ENCODE data around the gene RPGRIP1. TPM values are rescaled to one million over a fixed set of nuclear protein-coding genes. Genes with fewer than 3 reads are reported as not detected.

RPGRIP1 gene
- polyA plus RNA-seq, 1 of the 3 experiments (the other 2 are of a cell fraction) = not detected

DNA sequence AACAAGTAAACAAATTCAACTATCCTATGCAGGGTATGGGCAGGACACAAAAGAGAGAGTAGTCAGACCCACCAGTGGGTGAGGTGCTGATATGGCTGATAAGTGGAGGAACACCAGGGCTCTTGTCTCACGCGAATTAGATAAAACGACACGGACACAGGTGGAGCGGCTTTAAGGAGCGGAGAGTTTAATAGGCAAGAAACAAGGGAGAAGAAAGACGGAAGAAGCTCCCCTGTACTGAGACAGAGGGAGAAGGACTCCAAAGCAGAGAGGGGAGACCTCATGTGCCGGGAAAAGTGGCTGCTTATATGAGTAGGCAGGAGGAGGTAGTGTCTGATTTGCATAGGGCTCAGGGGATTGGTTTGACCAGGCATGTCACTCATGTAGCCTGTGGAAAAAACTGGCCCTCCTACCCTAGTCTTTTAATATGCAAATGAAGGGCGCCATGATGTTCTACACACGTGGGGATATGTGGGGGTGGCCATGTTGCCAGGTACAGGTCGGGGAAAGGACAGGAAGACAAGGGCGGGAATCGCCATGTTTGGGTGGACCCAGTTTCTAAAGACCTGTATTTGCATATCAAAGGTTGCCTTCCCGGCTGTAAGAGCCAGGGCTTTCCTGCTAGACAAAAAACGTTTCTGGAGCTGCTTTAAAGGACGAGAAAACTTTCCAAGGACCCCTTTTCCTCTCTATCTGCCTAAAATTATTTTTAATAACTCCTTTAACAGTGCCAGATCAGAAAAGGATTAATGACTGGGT lies 28.8 kb downstream of the RPGRIP1 start:
- Histone ChIP-seq H3K4me3 (ENCODE audit: low read depth in 2 of 2, low read length in 1 of 2) (no peak overlapping the region), H3K79me2 (ENCODE audit: insufficient read depth) (no peaks in the 10 kb centered on the region), H3K4me2 (no peak overlapping the region), H3K9me3 (no peaks in the 10 kb centered on the region), H3K9me2 (no peaks in the 10 kb centered on the region), H3K27ac (ENCODE audit: low read depth in 2 of 2, low read length in 1 of 2) (no peak overlapping the region), H3F3A (replicated peaks; ENCODE audit: insufficient read depth) (no peaks in the 10 kb centered on the region), H3K27me3 (ENCODE audit: insufficient read depth) (peaks cover 15% of the 10 kb centered on the region; the same call in 1 of the 2 replicates), H2AFZ (ENCODE audit: low read depth) (0 out of 2 replicates have a peak overlapping the region, but pooled peaks have one; percentile 56), H3K9ac (no peak overlapping the region), H3K4me1 (ENCODE audit: control insufficient read depth in 1 of 2, insufficient read depth in 2 of 2, low read depth in 1 of 2, low read length in 1 of 2) (no peaks in the 10 kb centered on the region; a peak in 1 of 4 replicates), H4K20me1 (ENCODE audit: insufficient read depth) (no peaks in the 10 kb centered on the region), H3K36me3 (replicated peaks in 1 of 2; ENCODE audit: control insufficient read depth in 1 of 2, insufficient read depth in 2 of 2, low read length in 1 of 2) (no peaks in the 10 kb centered on the region)
- WGBS (ENCODE audit: low lambda C conversion rate) = 56% methylated on average over 16 of the region's 16 CpGs
- POLR2A ChIA-PET = no interaction called here
- CTCF ChIA-PET = no interaction called here
- TF ChIP-seq YY1 (IDR thresholded peaks at IDR 0.05; ENCODE audit: low read depth) = no peak
- TF ChIP-seq RCOR1 (IDR thresholded peaks at IDR 0.05; ENCODE audit: low read length) = no peak
- TF ChIP-seq SMC3 (IDR thresholded peaks at IDR 0.05; ENCODE audit: low read depth, low read length) = no peak
- no peak for DNase-seq

DNA sequence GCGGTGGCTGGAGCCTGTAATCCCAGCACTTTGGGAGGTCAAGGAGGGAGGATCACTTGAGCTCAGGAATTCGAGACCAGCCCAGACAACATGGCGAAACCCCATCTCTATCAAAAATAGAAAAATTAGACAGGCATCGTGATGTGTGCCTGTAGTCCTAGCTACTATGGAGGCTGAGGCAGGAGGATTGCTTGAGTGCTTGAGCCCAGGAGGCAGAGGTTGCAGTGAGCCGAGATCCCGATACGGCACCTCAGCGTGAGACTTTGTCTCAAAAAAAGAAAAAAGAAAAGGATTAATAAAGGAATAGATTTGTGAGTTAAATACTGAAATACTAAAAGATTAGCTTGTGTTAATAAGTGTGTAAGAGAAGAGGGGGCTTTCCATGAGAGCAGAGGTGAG lies 29.4 kb downstream of the RPGRIP1 start:
- Histone ChIP-seq H3K4me3 (ENCODE audit: low read depth in 2 of 2, low read length in 1 of 2) (no peak overlapping the region), H3K4me2 (no peak overlapping the region)

More for the DNA sequence above, 29.4 kb downstream of the RPGRIP1 start:
- no peaks in the 10 kb centered on the region for H3K9me3 ChIP-seq
- H2AFZ ChIP-seq (ENCODE audit: low read depth) = 0 out of 2 replicates have a peak overlapping the region, but pooled peaks have one; percentile 56
- H4K20me1 ChIP-seq (ENCODE audit: insufficient read depth) = no peaks in the 10 kb centered on the region
- CTCF ChIA-PET = no interaction called here
- no peaks in the 10 kb centered on the region for H3F3A ChIP-seq (replicated peaks; ENCODE audit: insufficient read depth)
- TF ChIP-seq, protein P1, sequence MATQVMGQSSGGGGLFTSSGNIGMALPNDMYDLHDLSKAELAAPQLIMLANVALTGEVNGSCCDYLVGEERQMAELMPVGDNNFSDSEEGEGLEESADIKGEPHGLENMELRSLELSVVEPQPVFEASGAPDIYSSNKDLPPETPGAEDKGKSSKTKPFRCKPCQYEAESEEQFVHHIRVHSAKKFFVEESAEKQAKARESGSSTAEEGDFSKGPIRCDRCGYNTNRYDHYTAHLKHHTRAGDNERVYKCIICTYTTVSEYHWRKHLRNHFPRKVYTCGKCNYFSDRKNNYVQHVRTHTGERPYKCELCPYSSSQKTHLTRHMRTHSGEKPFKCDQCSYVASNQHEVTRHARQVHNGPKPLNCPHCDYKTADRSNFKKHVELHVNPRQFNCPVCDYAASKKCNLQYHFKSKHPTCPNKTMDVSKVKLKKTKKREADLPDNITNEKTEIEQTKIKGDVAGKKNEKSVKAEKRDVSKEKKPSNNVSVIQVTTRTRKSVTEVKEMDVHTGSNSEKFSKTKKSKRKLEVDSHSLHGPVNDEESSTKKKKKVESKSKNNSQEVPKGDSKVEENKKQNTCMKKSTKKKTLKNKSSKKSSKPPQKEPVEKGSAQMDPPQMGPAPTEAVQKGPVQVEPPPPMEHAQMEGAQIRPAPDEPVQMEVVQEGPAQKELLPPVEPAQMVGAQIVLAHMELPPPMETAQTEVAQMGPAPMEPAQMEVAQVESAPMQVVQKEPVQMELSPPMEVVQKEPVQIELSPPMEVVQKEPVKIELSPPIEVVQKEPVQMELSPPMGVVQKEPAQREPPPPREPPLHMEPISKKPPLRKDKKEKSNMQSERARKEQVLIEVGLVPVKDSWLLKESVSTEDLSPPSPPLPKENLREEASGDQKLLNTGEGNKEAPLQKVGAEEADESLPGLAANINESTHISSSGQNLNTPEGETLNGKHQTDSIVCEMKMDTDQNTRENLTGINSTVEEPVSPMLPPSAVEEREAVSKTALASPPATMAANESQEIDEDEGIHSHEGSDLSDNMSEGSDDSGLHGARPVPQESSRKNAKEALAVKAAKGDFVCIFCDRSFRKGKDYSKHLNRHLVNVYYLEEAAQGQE (IDR thresholded peaks at IDR 0.05; ENCODE audit: low read depth, low read length) = no peak
- TF ChIP-seq FOXJ3 (CRISPR knock-in tag; IDR thresholded peaks at IDR 0.05) = no peak
- no peak for TF ChIP-seq CHD2 (IDR thresholded peaks at IDR 0.05; ENCODE audit: low read length, partially characterized antibody)
- TF ChIP-seq RFX5 (IDR thresholded peaks at IDR 0.05; ENCODE audit: low read length) = no peak
- TF ChIP-seq, protein P2, sequence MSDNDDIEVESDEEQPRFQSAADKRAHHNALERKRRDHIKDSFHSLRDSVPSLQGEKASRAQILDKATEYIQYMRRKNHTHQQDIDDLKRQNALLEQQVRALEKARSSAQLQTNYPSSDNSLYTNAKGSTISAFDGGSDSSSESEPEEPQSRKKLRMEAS (IDR thresholded peaks at IDR 0.05; ENCODE audit: low read depth) = no peak
- TF ChIP-seq MXI1 (IDR thresholded peaks at IDR 0.05; ENCODE audit: low read depth, low read length) = no peak
- no peak for TF ChIP-seq ELF1 (IDR thresholded peaks at IDR 0.05)
- TF ChIP-seq, protein P3, sequence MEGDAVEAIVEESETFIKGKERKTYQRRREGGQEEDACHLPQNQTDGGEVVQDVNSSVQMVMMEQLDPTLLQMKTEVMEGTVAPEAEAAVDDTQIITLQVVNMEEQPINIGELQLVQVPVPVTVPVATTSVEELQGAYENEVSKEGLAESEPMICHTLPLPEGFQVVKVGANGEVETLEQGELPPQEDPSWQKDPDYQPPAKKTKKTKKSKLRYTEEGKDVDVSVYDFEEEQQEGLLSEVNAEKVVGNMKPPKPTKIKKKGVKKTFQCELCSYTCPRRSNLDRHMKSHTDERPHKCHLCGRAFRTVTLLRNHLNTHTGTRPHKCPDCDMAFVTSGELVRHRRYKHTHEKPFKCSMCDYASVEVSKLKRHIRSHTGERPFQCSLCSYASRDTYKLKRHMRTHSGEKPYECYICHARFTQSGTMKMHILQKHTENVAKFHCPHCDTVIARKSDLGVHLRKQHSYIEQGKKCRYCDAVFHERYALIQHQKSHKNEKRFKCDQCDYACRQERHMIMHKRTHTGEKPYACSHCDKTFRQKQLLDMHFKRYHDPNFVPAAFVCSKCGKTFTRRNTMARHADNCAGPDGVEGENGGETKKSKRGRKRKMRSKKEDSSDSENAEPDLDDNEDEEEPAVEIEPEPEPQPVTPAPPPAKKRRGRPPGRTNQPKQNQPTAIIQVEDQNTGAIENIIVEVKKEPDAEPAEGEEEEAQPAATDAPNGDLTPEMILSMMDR (IDR thresholded peaks at IDR 0.05) = no peak
- TF ChIP-seq GATA2 (CRISPR knock-in tag; IDR thresholded peaks at IDR 0.05) = no peak
- TF ChIP-seq EZH2phosphoT487 (IDR thresholded peaks at IDR 0.05; ENCODE audit: borderline replicate concordance, low read depth) = no peak
- TF ChIP-seq FOSL2 (IDR thresholded peaks at IDR 0.05; ENCODE audit: borderline replicate concordance, low read depth) = no peak
- TF ChIP-seq TAF1 (IDR thresholded peaks at IDR 0.05; ENCODE audit: borderline replicate concordance, low read depth, low read length) = no peak
- TF ChIP-seq NRF1 (IDR thresholded peaks at IDR 0.05; ENCODE audit: low read depth, low read length) = no peak
- H3K27ac ChIP-seq (ENCODE audit: low read depth in 2 of 2, low read length in 1 of 2) = no peak overlapping the region
- H3K36me3 ChIP-seq (replicated peaks in 1 of 2; ENCODE audit: control insufficient read depth in 1 of 2, insufficient read depth in 2 of 2, low read length in 1 of 2) = no peaks in the 10 kb centered on the region
- H3K4me1 ChIP-seq (ENCODE audit: control insufficient read depth in 1 of 2, insufficient read depth in 2 of 2, low read depth in 1 of 2, low read length in 1 of 2) = no peaks in the 10 kb centered on the region; a peak in 1 of 4 replicates
- peaks cover 15% of the 10 kb centered on the region; the same call in 1 of the 2 replicates for H3K27me3 ChIP-seq (ENCODE audit: insufficient read depth)
- H3K79me2 ChIP-seq (ENCODE audit: insufficient read depth) = no peaks in the 10 kb centered on the region
- H3K9ac ChIP-seq = no peak overlapping the region
- DNase-seq = no peak
- no peaks in the 10 kb centered on the region for H3K9me2 ChIP-seq
- POLR2A ChIA-PET = no interaction called here
- 79% methylated on average over 8 of the region's 8 CpGs for WGBS (ENCODE audit: low lambda C conversion rate)

Data from SK-N-SH (cell line).